GM12864 (cell line): ENCODE results near the gene LFNG.
A peak's percentile ranks its signal among the peaks of the same experiment; 100 is the strongest.

Source experiments
- DNase-seq: peaks from one replicate; pipeline ENCODE4 v3.0.0-alpha.2; 2011; ENCODE audit warnings: low read depth
- H3K4me3 ChIP-seq: 2 replicates; pipeline ENCODE4 v1.5.1; 2011; ENCODE audit warnings: mild to moderate bottlenecking, low read depth, low read length, control low read depth
- CTCF ChIP-seq: IDR thresholded peaks from 2 replicates; pipeline ENCODE4 v1.5.1; 2011; ENCODE audit warnings: low read depth, mild to moderate bottlenecking, moderate library complexity, low read length, control low read depth, inconsistent platforms; ENCODE audit errors: missing control alignments

Gene LFNG

GRCh38 chr7:2519119-2519930, at the start of gene LFNG:
Gene LFNG, plus strand, starts transcription at chr7:2519774. Its CDS starts 88 bp downstream, at chr7:2519862.
- peak; percentile 40 for DNase-seq

GRCh38 chr7:2470204-2471021, 49.2 kb upstream of the LFNG start:
- DNase-seq, result no peak
- no peak for TF ChIP-seq CTCF
- H3K4me3 ChIP-seq, result no peak overlapping the region

More at GRCh38 chr7:2519119-2519930, at the start of gene LFNG:
- no peak for TF ChIP-seq CTCF
- peak within 1 kb of the TSS; percentile 56 for H3K4me3 ChIP-seq

- no peak overlapping the region for H3K4me3 ChIP-seq
- no peak for TF ChIP-seq CTCF
- no peak for DNase-seq
Measured at GRCh38 chr7:2471022-2471329, 48.6 kb upstream of the LFNG start.

- no peak overlapping the region for H3K4me3 ChIP-seq
- no peak for TF ChIP-seq CTCF
- DNase-seq, result no peak
Measured at GRCh38 chr7:2471396-2471795, 48.2 kb upstream of the LFNG start.

GRCh38 chr7:2472739-2473138, 46.8 kb upstream of the LFNG start:
- no peak for TF ChIP-seq CTCF
- H3K4me3 ChIP-seq, result no peak overlapping the region
- no peak for DNase-seq

GRCh38 chr7:2473496-2474180, 45.9 kb upstream of the LFNG start:
- DNase-seq, result no peak
- no peak overlapping the region for H3K4me3 ChIP-seq
- no peak for TF ChIP-seq CTCF
